Peyer's patch (tissue), 4 donors: Measurements from ENCODE around the gene EPS15.

Source experiments
- CTCF ChIP-seq, 6 experiments: fragments of 450-650 bp in 4 of 6; fragments of 200-600 bp in 2 of 6; sonication (generic) in 1 of 6; IDR thresholded peaks; one replicate each; pipeline ENCODE4 v1.5.1; 2017 to 2019; ENCODE audit warnings: antibody characterized with exemption in 6 of 6, mild to moderate bottlenecking in 3 of 6, moderate library complexity in 1 of 6
- POLR2A ChIP-seq, 2 donors: fragments of 450-650 bp; IDR thresholded peaks; one replicate each; pipeline ENCODE4 v1.5.1; 2017; ENCODE audit warnings: antibody characterized with exemption in 2 of 2, mild to moderate bottlenecking in 2 of 2, moderate library complexity in 2 of 2

- TF ChIP-seq CTCF (IDR thresholded peaks at IDR 0.05) (no peak), POLR2A (IDR thresholded peaks at IDR 0.05) (no peak)
Measured at GRCh38 chr1:51321924-51322280, 197.2 kb downstream of the EPS15 start.
